NCI-H2107 treated with DMSO at 0.1 percent for 48 hours (cell line): ENCODE data around the gene CLCNKB.

ENCODE experiments used
- DNase-seq: peaks from one replicate; lab custom pipeline; 2025; ENCODE audit not compliant: unreplicated experiment; lab: John Stamatoyannopoulos, UW

CLCNKB gene

DNA sequence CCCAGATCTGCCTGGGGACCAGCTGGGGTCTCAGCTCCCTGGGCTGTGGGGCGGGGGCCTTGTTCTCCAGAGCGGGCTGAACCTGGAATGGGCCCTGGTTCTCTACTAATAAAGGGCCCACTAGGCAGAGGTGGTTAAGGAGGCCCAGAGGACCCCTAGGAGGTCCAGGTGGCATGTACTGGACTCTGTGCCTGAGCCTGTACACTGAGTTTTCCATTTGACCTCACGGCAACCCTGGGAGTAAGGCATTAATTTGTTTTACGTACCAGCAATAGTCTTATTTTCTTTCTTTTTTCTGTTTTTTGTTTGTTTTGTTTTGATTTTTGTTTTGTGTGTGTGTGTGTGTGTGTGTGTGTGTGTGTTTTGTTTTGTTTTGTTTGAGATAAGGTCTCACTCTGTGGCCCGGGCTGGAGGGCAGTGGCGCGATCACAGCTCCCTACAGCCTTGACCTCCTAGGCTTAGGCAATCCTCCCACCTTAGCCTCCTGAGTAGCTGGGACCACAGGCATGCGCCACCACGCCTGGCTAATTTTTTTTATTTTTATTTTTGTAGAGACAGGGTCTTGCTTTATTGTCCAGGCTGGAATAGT is 49.4 kb downstream of the CLCNKB start:
- no peak for DNase-seq

GRCh38 chr1:16093611-16094010 is 50.0 kb downstream of the CLCNKB start:
- DNase-seq, result no peak

- no peak for DNase-seq
Observed at GRCh38 chr1:16094453-16095158, 51.0 kb downstream of the CLCNKB start.

GRCh38 chr1:16095447-16095846 is 51.9 kb downstream of the CLCNKB start:
- no peak for DNase-seq

- no peak for DNase-seq
Observed at GRCh38 chr1:16099412-16099811, 55.8 kb downstream of the CLCNKB start.

- DNase-seq, result no peak
Observed at GRCh38 chr1:16101623-16102022, 58.0 kb downstream of the CLCNKB start.
